ENCODE results near the gene HAL. TPM values are rescaled to one million over a fixed set of nuclear protein-coding genes. Genes with fewer than 3 reads are reported as not detected.

HAL gene
- total RNA-seq, 4 donors from 2014 or later, result 1.3 to 1.9 TPM; not detected in 2

GRCh38 chr12:95944108-95944704 lies 51.9 kb downstream of the HAL start:
- no peaks in the 10 kb centered on the region for H3K9me3 ChIP-seq
- no peak for DNase-seq
- H3K27me3 ChIP-seq, result no peaks in the 10 kb centered on the region
- H3K36me3 ChIP-seq, result no peaks in the 10 kb centered on the region
- WGBS, 2 donors, result 90 to 91% methylated on average over 10 of the region's 10 CpGs
- no peak overlapping the region for H3K4me3 ChIP-seq (replicated peaks in 1 of 3)
- H3K27ac ChIP-seq, result no peak overlapping the region
- intact Hi-C loops (cut with DNase I), result no loop called here
- TF ChIP-seq POLR2A (IDR thresholded peaks at IDR 0.05) (no peak), CTCF (IDR thresholded peaks at IDR 0.05) (no peak)
- H3K4me1 ChIP-seq, result peaks cover 0 to 5% of the 10 kb centered on the region in 2 donors

GRCh38 chr12:95943330-95943842 lies 52.8 kb downstream of the HAL start, which contains the start of gene AMDHD1:
AMDHD1 (plus strand) TSS chr12:95943331; CDS start chr12:95943399, 68 bp downstream.
- intact Hi-C loops (cut with DNase I), result no loop called here
- no peaks in the 10 kb centered on the region for H3K9me3 ChIP-seq
- TF ChIP-seq CTCF (IDR thresholded peaks at IDR 0.05) (peak in 2 of 6 experiments; percentile 10 to 28), POLR2A (IDR thresholded peaks at IDR 0.05) (peak in 1 of 2 donors; percentile 13)
- no peaks in the 10 kb centered on the region for H3K27me3 ChIP-seq
- peaks cover 0 to 5% of the 10 kb centered on the region in 2 donors for H3K4me1 ChIP-seq
- H3K27ac ChIP-seq, result peak within 1 kb of the TSS in 2 of 3 donors; percentile 53 to 83
- peak; percentile 30 to 52 for DNase-seq
- H3K4me3 ChIP-seq (replicated peaks in 1 of 3), result peak within 1 kb of the TSS; percentile 50 to 69 (median 64)
- H3K36me3 ChIP-seq, result no peaks in the 10 kb centered on the region
- 0% methylated on average over 2 to 4 of the region's 38 CpGs for WGBS, 2 donors

- intact Hi-C loops (cut with DNase I), result no loop called here
- TF ChIP-seq CTCF (IDR thresholded peaks at IDR 0.05) (no peak), POLR2A (IDR thresholded peaks at IDR 0.05) (no peak)
- no peaks in the 10 kb centered on the region for H3K36me3 ChIP-seq
- no peaks in the 10 kb centered on the region for H3K9me3 ChIP-seq
- WGBS, 2 donors, result 1% methylated on average over 15 to 30 of the region's 51 CpGs
- peak within 1 kb of the TSS; percentile 50 to 69 (median 64) for H3K4me3 ChIP-seq (replicated peaks in 1 of 3)
- H3K27me3 ChIP-seq, result no peaks in the 10 kb centered on the region
- peak within 1 kb of the TSS in 2 of 3 donors; percentile 53 to 83 for H3K27ac ChIP-seq
- peaks cover 0 to 5% of the 10 kb centered on the region in 2 donors for H3K4me1 ChIP-seq
- DNase-seq, result peak; percentile 65 to 68
Measured at GRCh38 chr12:95942524-95943329, 53.4 kb downstream of the HAL start, which contains the start of gene CCDC38. CCDC38 (minus strand) TSS chr12:95942614; CDS start chr12:95936509, 6,105 bp downstream.

- Histone ChIP-seq H3K4me3 (replicated peaks in 1 of 3) (peak overlapping the region in 2 of 3 donors; percentile 64 to 69), H3K4me1 (peaks cover 0 to 5% of the 10 kb centered on the region in 2 donors), H3K36me3 (no peaks in the 10 kb centered on the region), H3K27me3 (no peaks in the 10 kb centered on the region), H3K9me3 (no peaks in the 10 kb centered on the region), H3K27ac (peak overlapping the region in 2 of 3 donors; percentile 53 to 83)
- WGBS, 2 donors, result 17 to 43% methylated on average over 5 to 13 of the region's 13 CpGs
- no peak for DNase-seq
- intact Hi-C loops (cut with DNase I), result no loop called here
- TF ChIP-seq POLR2A (IDR thresholded peaks at IDR 0.05) (no peak), CTCF (IDR thresholded peaks at IDR 0.05) (no peak)
Measured at GRCh38 chr12:95942101-95942523, 54.0 kb downstream of the HAL start.
